Rectal smooth muscle tissue (tissue), 1 donor: Measurements from ENCODE around the gene ATXN7.

Experiments
- H3K27ac ChIP-seq: one replicate; pipeline ENCODE4 v1.7.0; 2013; ENCODE audit warnings: low read depth, low read length, inconsistent platforms
- H3K27me3 ChIP-seq: one replicate; pipeline ENCODE4 v1.7.0; 2013; ENCODE audit warnings: low read length; ENCODE audit not compliant: control insufficient read depth, insufficient read depth
- H3K36me3 ChIP-seq: one replicate; pipeline ENCODE4 v1.7.0; 2013; ENCODE audit warnings: low read length; ENCODE audit not compliant: control insufficient read depth, insufficient read depth
- H3K4me1 ChIP-seq: one replicate; pipeline ENCODE4 v1.7.0; 2013; ENCODE audit warnings: low read length; ENCODE audit not compliant: control insufficient read depth, insufficient read depth
- H3K4me3 ChIP-seq: one replicate; pipeline ENCODE4 v1.7.0; 2013; ENCODE audit warnings: low read length
- H3K9ac ChIP-seq: one replicate; pipeline ENCODE4 v1.7.0; 2013; ENCODE audit warnings: low read length

ATXN7 gene

GRCh38 chr3:63847718-63848450, 15.8 kb upstream of the ATXN7 start:
- H3K27ac ChIP-seq = no peak overlapping the region
- H3K4me3 ChIP-seq = no peak overlapping the region
- no peaks in the 10 kb centered on the region for H3K4me1 ChIP-seq
- no peak overlapping the region for H3K9ac ChIP-seq
- no peaks in the 10 kb centered on the region for H3K36me3 ChIP-seq
- no peaks in the 10 kb centered on the region for H3K27me3 ChIP-seq

GRCh38 chr3:63849175-63849574, 14.5 kb upstream of the ATXN7 start:
- no peaks in the 10 kb centered on the region for H3K36me3 ChIP-seq

GRCh38 chr3:63851287-63851686, 12.4 kb upstream of the ATXN7 start:
- H3K27ac ChIP-seq = no peak overlapping the region
- H3K9ac ChIP-seq = no peak overlapping the region
- no peaks in the 10 kb centered on the region for H3K4me1 ChIP-seq
- no peaks in the 10 kb centered on the region for H3K36me3 ChIP-seq
- H3K4me3 ChIP-seq = no peak overlapping the region
- no peaks in the 10 kb centered on the region for H3K27me3 ChIP-seq

More at GRCh38 chr3:63849175-63849574, 14.5 kb upstream of the ATXN7 start:
- Histone ChIP-seq H3K4me3 (no peak overlapping the region), H3K27me3 (no peaks in the 10 kb centered on the region), H3K27ac (no peak overlapping the region), H3K9ac (no peak overlapping the region), H3K4me1 (no peaks in the 10 kb centered on the region)

- Histone ChIP-seq H3K27me3 (no peaks in the 10 kb centered on the region), H3K27ac (no peak overlapping the region), H3K9ac (no peak overlapping the region), H3K4me3 (no peak overlapping the region), H3K36me3 (no peaks in the 10 kb centered on the region), H3K4me1 (no peaks in the 10 kb centered on the region)
Observed at GRCh38 chr3:63853106-63853505, 10.6 kb upstream of the ATXN7 start.

- no peak overlapping the region for H3K9ac ChIP-seq
- no peak overlapping the region for H3K27ac ChIP-seq
Observed at GRCh38 chr3:63855333-63855940, 8.2 kb upstream of the ATXN7 start.

GRCh38 chr3:63857311-63857710, 6.4 kb upstream of the ATXN7 start:
- no peaks in the 10 kb centered on the region for H3K27me3 ChIP-seq
- H3K9ac ChIP-seq = no peak overlapping the region
- no peak overlapping the region for H3K27ac ChIP-seq
- H3K36me3 ChIP-seq = no peaks in the 10 kb centered on the region
- peaks cover under 1% of the 10 kb centered on the region for H3K4me1 ChIP-seq
- no peak overlapping the region for H3K4me3 ChIP-seq

More at GRCh38 chr3:63855333-63855940, 8.2 kb upstream of the ATXN7 start:
- no peaks in the 10 kb centered on the region for H3K36me3 ChIP-seq
- no peaks in the 10 kb centered on the region for H3K4me1 ChIP-seq
- no peaks in the 10 kb centered on the region for H3K27me3 ChIP-seq
- no peak overlapping the region for H3K4me3 ChIP-seq

- no peak overlapping the region for H3K4me3 ChIP-seq
- no peak overlapping the region for H3K9ac ChIP-seq
- H3K36me3 ChIP-seq = no peaks in the 10 kb centered on the region
- no peak overlapping the region for H3K27ac ChIP-seq
- H3K27me3 ChIP-seq = no peaks in the 10 kb centered on the region
- H3K4me1 ChIP-seq = peaks cover 11% of the 10 kb centered on the region
Observed at GRCh38 chr3:63860776-63861175, 2.9 kb upstream of the ATXN7 start.

- H3K36me3 ChIP-seq = no peaks in the 10 kb centered on the region
- H3K4me3 ChIP-seq = no peak overlapping the region
- H3K27me3 ChIP-seq = no peaks in the 10 kb centered on the region
- H3K4me1 ChIP-seq = peaks cover 11% of the 10 kb centered on the region
- H3K9ac ChIP-seq = no peak overlapping the region
- no peak overlapping the region for H3K27ac ChIP-seq
Observed at GRCh38 chr3:63861306-63861705, 2.4 kb upstream of the ATXN7 start.

- H3K27me3 ChIP-seq = no peaks in the 10 kb centered on the region
- peaks cover 11% of the 10 kb centered on the region for H3K4me1 ChIP-seq
- peak overlapping the region; percentile 88 for H3K4me3 ChIP-seq
- no peaks in the 10 kb centered on the region for H3K36me3 ChIP-seq
- peak overlapping the region; percentile 83 for H3K27ac ChIP-seq
- H3K9ac ChIP-seq = peak overlapping the region; percentile 75
Observed at GRCh38 chr3:63862804-63863149, 890 bp upstream of the ATXN7 start.

- Histone ChIP-seq H3K4me3 (peak overlapping the region; percentile 73), H3K27me3 (no peaks in the 10 kb centered on the region), H3K9ac (peak overlapping the region; percentile 29), H3K36me3 (no peaks in the 10 kb centered on the region), H3K4me1 (peaks cover 11% of the 10 kb centered on the region), H3K27ac (peak overlapping the region; percentile 82)
Observed at GRCh38 chr3:63864008-63864964, 619 bp downstream of the ATXN7 start.

GRCh38 chr3:63864965-63865327, 1.3 kb downstream of the ATXN7 start:
- peaks cover 11% of the 10 kb centered on the region for H3K4me1 ChIP-seq
- peak overlapping the region; percentile 73 for H3K4me3 ChIP-seq
- no peaks in the 10 kb centered on the region for H3K36me3 ChIP-seq
- peak overlapping the region; percentile 8 for H3K9ac ChIP-seq
- H3K27ac ChIP-seq = peak overlapping the region; percentile 82
- H3K27me3 ChIP-seq = no peaks in the 10 kb centered on the region

- no peak overlapping the region for H3K9ac ChIP-seq
- no peak overlapping the region for H3K4me3 ChIP-seq
- H3K4me1 ChIP-seq = peaks cover 11% of the 10 kb centered on the region
- H3K36me3 ChIP-seq = no peaks in the 10 kb centered on the region
- H3K27me3 ChIP-seq = no peaks in the 10 kb centered on the region
- no peak overlapping the region for H3K27ac ChIP-seq
Observed at GRCh38 chr3:63867225-63867624, 3.6 kb downstream of the ATXN7 start.
